Measurements from ENCODE around the gene TMA16.
"Not testable (repeated sequence)": the region's sequence is repeated elsewhere in the genome, so short reads cannot be mapped to it uniquely, and the experiment has no call there.

GRCh38 chr4:163538820-163539219 lies 44.3 kb downstream of the TMA16 start:
- not testable (repeated sequence) for TF ChIP-seq CTCF (conservative IDR thresholded peaks at IDR 0.05 in 1 of 2, IDR thresholded peaks at IDR 0.05 in 1 of 2; ENCODE audit: extremely low read depth in 1 of 2, insufficient read depth in 1 of 2, low read depth in 1 of 2, low read length in 2 of 2); EZH2 (IDR thresholded peaks at IDR 0.05; ENCODE audit: borderline replicate concordance, low read length)
